Spleen (tissue), 11 donors: Measurements from ENCODE around the gene PHC2. TPM values are rescaled to one million over a fixed set of nuclear protein-coding genes. Genes with fewer than 3 reads are reported as not detected.

ENCODE experiments used
- DNase-seq: peaks from one replicate; pipeline ENCODE4 v3.0.0-alpha.2; 2020
- H3K27ac ChIP-seq, 8 donors: fragments of 200-600 bp; sonication (generic) in 7 of 8; 1 replicate in 4 of 8; 2 replicates in 4 of 8; pipeline versions ENCODE4 v1.5.0 to v1.8.0; 2016 to 2021; ENCODE audit warnings: inconsistent platforms in 4 of 8, mild to moderate bottlenecking in 4 of 8, moderate library complexity in 1 of 8
- H3K27me3 ChIP-seq, 7 donors: fragments of 200-600 bp; sonication (generic) in 6 of 7; replicated peaks in 1 of 7; 1 replicate in 4 of 7; 2 replicates in 3 of 7; pipeline versions ENCODE4 v1.5.0 to v1.8.0; 2016 to 2021; ENCODE audit warnings: inconsistent platforms in 3 of 7, mild to moderate bottlenecking in 1 of 7
- H3K36me3 ChIP-seq, 6 donors: fragments of 200-600 bp; sonication (generic) in 5 of 6; 1 replicate in 4 of 6; 2 replicates in 2 of 6; pipeline versions ENCODE4 v1.5.0 to v1.8.0; 2016 to 2021; ENCODE audit warnings: inconsistent platforms in 2 of 6
- H3K4me1 ChIP-seq, 6 donors: fragments of 200-600 bp; sonication (generic) in 5 of 6; 1 replicate in 3 of 6; 2 replicates in 3 of 6; pipeline versions ENCODE4 v1.5.0 to v1.8.0; 2016 to 2021; ENCODE audit warnings: inconsistent platforms in 3 of 6
- H3K4me3 ChIP-seq, 8 donors: fragments of 200-600 bp; sonication (generic) in 7 of 8; 1 replicate in 4 of 8; 2 replicates in 4 of 8; pipeline versions ENCODE4 v1.5.0 to v1.8.0; 2016 to 2021; ENCODE audit warnings: inconsistent platforms in 4 of 8, mild to moderate bottlenecking in 4 of 8, moderate library complexity in 2 of 8
- H3K9me3 ChIP-seq, 8 donors: fragments of 200-600 bp; sonication (generic) in 7 of 8; 1 replicate in 4 of 8; 2 replicates in 4 of 8; pipeline versions ENCODE4 v1.5.0 to v1.8.0; 2016 to 2021; ENCODE audit warnings: inconsistent platforms in 4 of 8
- CTCF ChIP-seq, 11 experiments: fragments of 200-600 bp in 7 of 11; fragments of 450-650 bp in 4 of 11; sonication (generic) in 4 of 11; IDR thresholded peaks in 8 of 11; conservative IDR thresholded peaks in 3 of 11; 1 replicate in 7 of 11; 2 replicates in 4 of 11; pipeline versions ENCODE4 v1.4.0 to v1.8.0; 2016 to 2021; ENCODE audit warnings: antibody characterized with exemption in 11 of 11, inconsistent platforms in 4 of 11, mild to moderate bottlenecking in 1 of 11
- POLR2A ChIP-seq, 3 donors: fragments of 450-650 bp; IDR thresholded peaks; one replicate each; pipeline ENCODE4 v1.5.1; 2017; ENCODE audit warnings: antibody characterized with exemption in 3 of 3, mild to moderate bottlenecking in 1 of 3
- POLR2AphosphoS5 ChIP-seq, 3 donors: sonication (generic); formaldehyde crosslinking; IDR thresholded peaks; one replicate each; pipeline ENCODE4 v1.5.1; 2017; ENCODE audit warnings: antibody characterized with exemption in 3 of 3
- WGBS, 5 donors: extraction: QIAGEN DNeasy Blood & Tissue Kit in 3 of 5; methylation state at CpG; one replicate each; pipeline versions ENCODE4 v1.1.5 to v1.1.7; 2013 to 2018; 5-methylcytosine and 5-hydroxymethylcytosine counted together
- intact Hi-C: fragments of 100-400 bp; cut with DNase I; formaldehyde crosslinking; loops from one replicate; pipeline ENCODE4 v1.15.0; 2023; ENCODE audit warnings: low total_unique reads
- polyA plus RNA-seq, 3 donors: library from polyadenylated mRNA; stranded (reverse); fragments of 200-250 nt; gene quantifications; one replicate each; pipeline ENCODE4 v1.2.1, GENCODE V29; 2013
- total RNA-seq, 7 donors: library from RNA; depleted of rRNA in 3 of 7; stranded (reverse); fragments of >200 nt in 3 of 7; fragmentation: NEBNext Ultra II Directional in 4 of 7; extraction: Animal tissue kit (Norgen Biotek cat#: 25700) in 4 of 7; gene quantifications; one replicate each; pipeline versions ENCODE4 v1.1.0 to v1.2.1, GENCODE V29; 2016 to 2021
- donor health status: healthy with polysubstance abuse.
- donor health status: DM: no; HTN: no; CAD: no; lungs with moderate emphysema.
- donor health status: DM: no; HTN: no; CAD: no.
- donor health status: Bipolar disorder and iron deficiency.
- donor health status: healthy.
- donor health status: DM: no; HTN: no; CAD: no.
- donor health status: DM: yes; HTN: yes; CAD: no.

PHC2 gene
- total and polyA plus RNA-seq, 10 donors = 51.1 to 272 (median 136) TPM

- Histone ChIP-seq H3K4me1 (peaks cover 11 to 63% (median 49%) of the 10 kb centered on the region in 6 donors), H3K9me3 (no peaks in the 10 kb centered on the region), H3K27me3 (no peaks in the 10 kb centered on the region), H3K27ac (peak overlapping the region in 3 of 8 donors; percentile 57 to 71 (median 66)), H3K36me3 (no peaks in the 10 kb centered on the region), H3K4me3 (no peak overlapping the region)
- WGBS, 5 donors = 57 to 71% (median 68%) methylated on average over 3 of the region's 3 CpGs
- intact Hi-C loops = no loop called here
- no peak for TF ChIP-seq POLR2AphosphoS5 (IDR thresholded peaks at IDR 0.05)
- no peak for DNase-seq
These were observed 29.2 kb upstream of the PHC2 start for GRCh38 chr1:33460144-33460543.

GRCh38 chr1:33459691-33460090, 28.8 kb upstream of the PHC2 start:
- no peak overlapping the region for H3K4me3 ChIP-seq
- no peak for DNase-seq
- H3K4me1 ChIP-seq = peaks cover 11 to 67% (median 49%) of the 10 kb centered on the region in 6 donors
- no peak overlapping the region for H3K27ac ChIP-seq
- TF ChIP-seq POLR2AphosphoS5 (IDR thresholded peaks at IDR 0.05) = no peak
- TF ChIP-seq POLR2A (IDR thresholded peaks at IDR 0.05) = no peak
- no peak for TF ChIP-seq CTCF (IDR thresholded peaks at IDR 0.05 in 8 of 11, conservative IDR thresholded peaks at IDR 0.05 in 3 of 11)
- 74 to 94% (median 87%) methylated on average over 4 of the region's 4 CpGs for WGBS, 5 donors
- no peaks in the 10 kb centered on the region for H3K36me3 ChIP-seq
- intact Hi-C loops = loop anchor here (10.0 kb wide), 1 partner anchor 95 kb away; no protein-coding TSS in a partner anchor
- no peaks in the 10 kb centered on the region for H3K27me3 ChIP-seq
- H3K9me3 ChIP-seq = no peaks in the 10 kb centered on the region

- H3K4me3 ChIP-seq = no peak overlapping the region
- peak overlapping the region in 1 of 8 donors; percentile 20 for H3K27ac ChIP-seq
- 76 to 89% (median 78%) methylated on average over 6 of the region's 6 CpGs for WGBS, 5 donors
These were observed 25.6 kb upstream of the PHC2 start for GRCh38 chr1:33456502-33456886.

GRCh38 chr1:33455539-33456501, 24.9 kb upstream of the PHC2 start:
- H3K27me3 ChIP-seq = no peaks in the 10 kb centered on the region
- TF ChIP-seq POLR2A (IDR thresholded peaks at IDR 0.05) (no peak), CTCF (IDR thresholded peaks at IDR 0.05 in 8 of 11, conservative IDR thresholded peaks at IDR 0.05 in 3 of 11) (peak in 10 of 11 experiments; percentile 30 to 77 (median 59))
- no peaks in the 10 kb centered on the region for H3K9me3 ChIP-seq
- no peaks in the 10 kb centered on the region for H3K36me3 ChIP-seq
- H3K4me3 ChIP-seq = no peak overlapping the region
- intact Hi-C loops = loop anchor here (10.0 kb wide), 1 partner anchor 91 kb away; no protein-coding TSS in a partner anchor
- peaks cover 6 to 35% (median 21%) of the 10 kb centered on the region in 6 donors for H3K4me1 ChIP-seq
- DNase-seq = no peak
- H3K27ac ChIP-seq = peak overlapping the region in 1 of 8 donors; percentile 20
- WGBS, 5 donors = 29 to 36% (median 31%) methylated on average over 8 of the region's 8 CpGs

More at GRCh38 chr1:33456502-33456886, 25.6 kb upstream of the PHC2 start:
- Histone ChIP-seq H3K4me1 (peaks cover 7 to 42% (median 28%) of the 10 kb centered on the region in 6 donors), H3K27me3 (no peaks in the 10 kb centered on the region), H3K9me3 (no peaks in the 10 kb centered on the region), H3K36me3 (no peaks in the 10 kb centered on the region)
- no peak for DNase-seq
- intact Hi-C loops = loop anchor here (10.0 kb wide), 1 partner anchor 92 kb away; no protein-coding TSS in a partner anchor
- no peak for TF ChIP-seq POLR2AphosphoS5 (IDR thresholded peaks at IDR 0.05)
- TF ChIP-seq POLR2A (IDR thresholded peaks at IDR 0.05) = no peak
- no peak for TF ChIP-seq CTCF (IDR thresholded peaks at IDR 0.05 in 8 of 11, conservative IDR thresholded peaks at IDR 0.05 in 3 of 11)
